NCI-H1048 (cell line): ENCODE measurements around the gene KLHL29.

Experiments used
- DNase-seq: peaks from one replicate; lab custom pipeline; 2025; lab: John Stamatoyannopoulos, UW

The KLHL29 gene

GRCh38 chr2:23593752-23594459 lies 208.9 kb downstream of the KLHL29 start:
- no peak for DNase-seq

GRCh38 chr2:23594460-23594825 lies 209.5 kb downstream of the KLHL29 start:
- DNase-seq: no peak

GRCh38 chr2:23595021-23595420 lies 210.0 kb downstream of the KLHL29 start:
- DNase-seq: no peak

GRCh38 chr2:23595601-23596251 lies 210.7 kb downstream of the KLHL29 start:
- no peak for DNase-seq

DNA sequence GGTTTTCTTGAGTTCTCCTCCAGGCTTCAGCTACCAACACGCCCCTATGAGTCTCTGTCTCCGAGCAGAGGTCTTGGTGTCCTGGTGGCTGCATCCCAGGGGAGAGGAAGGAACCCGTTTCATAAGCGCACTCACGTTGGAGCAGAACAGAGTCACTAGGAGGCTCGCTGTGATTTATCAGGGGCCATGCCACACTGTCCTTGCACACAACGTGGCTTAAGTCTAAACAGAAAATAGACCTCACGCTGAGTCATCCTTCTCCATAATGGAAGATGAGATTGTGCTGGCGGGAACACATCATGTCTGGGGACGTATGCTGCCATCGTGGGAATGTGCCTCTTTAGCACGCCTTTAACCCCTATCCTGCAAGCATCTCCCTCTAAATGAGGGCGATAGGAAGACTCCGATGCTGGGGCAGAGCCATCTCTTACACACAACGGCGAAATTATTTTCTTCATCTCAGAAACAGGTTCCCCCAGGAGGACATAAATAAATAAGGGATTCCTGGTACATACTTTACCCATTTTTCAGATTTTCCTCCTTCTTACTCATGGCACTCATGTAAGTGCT lies 211.4 kb downstream of the KLHL29 start:
- DNase-seq: no peak

GRCh38 chr2:23597687-23598086 lies 212.7 kb downstream of the KLHL29 start:
- no peak for DNase-seq

DNA sequence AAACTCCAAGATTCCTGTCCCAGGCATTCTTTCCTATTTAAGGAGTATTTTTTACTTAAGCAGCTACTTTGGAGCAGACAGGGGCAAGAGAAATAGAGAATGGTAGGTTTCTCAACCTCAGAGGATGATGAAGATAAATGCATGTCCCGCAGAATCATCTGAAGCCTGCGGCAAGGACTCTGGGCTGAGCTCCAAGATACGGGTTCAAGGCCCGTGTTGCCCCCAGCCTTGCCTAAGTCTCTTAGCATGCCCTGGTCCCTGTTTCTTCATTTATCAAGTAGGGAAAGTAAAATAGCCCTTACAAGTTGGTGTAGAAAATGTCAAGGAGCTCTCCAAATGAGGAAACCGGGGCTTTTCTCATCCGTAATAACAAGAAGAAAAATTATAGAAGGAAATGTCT lies 214.0 kb downstream of the KLHL29 start:
- DNase-seq: no peak

DNA sequence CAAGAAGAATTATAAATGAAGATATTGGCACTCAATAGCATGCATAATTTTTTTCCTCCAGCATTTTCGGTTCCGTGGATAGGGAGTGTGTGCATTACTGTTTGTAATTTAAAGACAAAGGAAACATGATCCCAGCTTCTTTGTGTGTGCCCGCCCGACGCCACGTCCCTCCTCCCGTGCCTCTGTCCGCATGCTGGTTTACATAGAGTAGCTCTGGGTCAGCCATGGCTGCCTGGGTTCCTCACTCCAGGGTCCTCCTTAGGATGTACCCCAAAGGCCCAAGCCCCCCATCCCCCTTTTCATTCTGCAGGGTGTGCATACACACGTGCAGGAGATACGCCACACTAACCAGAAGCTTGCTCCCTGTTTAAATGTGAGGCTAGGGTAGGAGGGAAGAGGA lies 214.7 kb downstream of the KLHL29 start:
- DNase-seq: no peak

GRCh38 chr2:23600346-23600745 lies 215.4 kb downstream of the KLHL29 start:
- DNase-seq: no peak

DNA sequence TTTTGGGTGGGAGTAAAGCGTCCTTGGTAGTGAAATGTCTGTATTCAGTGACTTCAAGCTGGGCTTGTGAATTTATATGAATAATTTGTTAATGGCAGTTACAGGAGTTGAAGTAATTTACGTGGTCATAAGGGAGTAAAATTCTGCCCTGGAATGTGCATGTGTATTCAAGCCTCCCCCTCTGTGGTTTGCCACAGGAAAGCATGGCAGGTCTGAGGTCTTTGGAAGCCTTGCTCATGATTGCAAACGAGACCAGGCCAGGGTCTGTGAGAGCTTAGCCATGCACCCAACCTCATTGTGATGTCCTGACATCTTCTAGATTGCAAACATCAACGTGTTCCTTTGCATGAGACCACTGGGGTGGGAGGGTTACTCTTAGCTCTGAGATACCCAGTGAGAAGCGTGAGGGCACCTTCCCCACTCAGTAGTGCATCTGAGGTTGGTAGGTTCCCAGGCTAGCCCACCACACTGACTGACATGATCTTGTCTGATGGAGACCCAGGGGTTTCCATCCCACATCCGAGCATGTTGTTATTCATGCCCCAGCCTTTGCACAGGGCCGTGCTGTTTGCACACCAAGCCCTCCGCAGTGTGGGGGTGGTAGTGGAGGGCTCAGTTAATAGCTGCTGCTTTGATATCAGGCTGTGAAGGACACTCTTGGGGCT lies 216.5 kb downstream of the KLHL29 start:
- no peak for DNase-seq

DNA sequence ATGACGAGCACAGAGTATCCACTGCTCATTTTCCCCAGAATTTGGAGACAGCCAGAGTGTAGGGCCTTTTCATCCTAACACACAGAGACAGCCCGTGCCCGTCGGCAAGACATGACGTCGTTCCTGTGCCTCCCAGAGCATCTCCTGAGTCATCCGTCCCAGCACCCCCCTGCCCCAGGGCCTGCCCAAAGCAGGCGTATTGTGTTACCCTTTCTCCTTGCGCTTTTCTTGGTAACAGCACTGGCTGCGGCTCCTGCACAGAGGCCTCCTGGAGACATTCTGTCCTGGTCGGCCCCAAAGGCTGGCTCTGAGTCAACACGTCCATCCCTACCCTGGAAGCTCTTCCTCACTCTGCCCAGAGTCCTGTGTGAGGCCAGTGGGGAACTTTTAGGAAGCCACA lies 217.1 kb downstream of the KLHL29 start:
- DNase-seq: no peak

DNA sequence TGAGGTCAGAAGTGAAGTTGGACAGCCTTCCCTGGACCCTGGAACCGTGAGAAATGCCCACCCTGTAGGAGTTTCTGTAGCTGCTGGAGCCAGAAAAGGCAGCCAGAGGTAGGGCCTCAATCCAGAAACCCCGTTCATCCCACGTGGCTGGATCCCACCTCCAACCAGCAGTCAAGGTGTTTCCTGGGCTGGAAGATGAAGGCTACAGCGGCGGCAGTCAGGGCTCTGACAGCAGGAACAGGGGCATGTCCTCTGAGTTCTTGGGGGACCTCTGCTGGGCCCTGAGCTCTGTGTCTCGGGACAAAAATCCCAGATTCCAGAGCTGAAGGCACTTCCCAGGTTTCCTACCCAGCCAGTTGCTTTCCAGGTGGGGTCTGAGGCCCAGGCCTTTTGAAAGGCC lies 218.2 kb downstream of the KLHL29 start:
- DNase-seq: no peak

- no peak for DNase-seq
These were observed 218.6 kb downstream of the KLHL29 start for GRCh38 chr2:23603581-23603980.

DNA sequence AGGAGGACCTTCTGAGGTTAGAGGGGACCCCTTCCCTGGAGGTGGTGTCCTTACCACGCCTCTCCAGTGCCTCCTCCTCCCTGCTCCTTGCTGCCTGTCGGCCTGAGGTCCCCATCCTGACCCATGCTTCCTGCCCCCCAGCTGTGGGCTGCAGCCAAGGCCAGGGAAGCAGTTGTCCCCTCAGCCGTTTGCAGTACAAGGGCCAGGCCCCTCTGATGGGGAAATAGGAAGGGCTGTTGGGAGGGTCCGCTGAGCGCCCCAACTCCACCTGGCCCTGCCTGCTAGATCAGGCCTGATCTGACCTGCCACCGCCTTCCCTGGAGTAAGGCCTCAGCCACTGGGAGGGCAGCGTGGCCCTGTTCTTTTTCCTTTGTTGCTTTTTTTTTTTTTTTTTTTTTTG lies 219.8 kb downstream of the KLHL29 start:
- DNase-seq: no peak

- DNase-seq: no peak
These were observed 220.3 kb downstream of the KLHL29 start for GRCh38 chr2:23605236-23605635.

DNA sequence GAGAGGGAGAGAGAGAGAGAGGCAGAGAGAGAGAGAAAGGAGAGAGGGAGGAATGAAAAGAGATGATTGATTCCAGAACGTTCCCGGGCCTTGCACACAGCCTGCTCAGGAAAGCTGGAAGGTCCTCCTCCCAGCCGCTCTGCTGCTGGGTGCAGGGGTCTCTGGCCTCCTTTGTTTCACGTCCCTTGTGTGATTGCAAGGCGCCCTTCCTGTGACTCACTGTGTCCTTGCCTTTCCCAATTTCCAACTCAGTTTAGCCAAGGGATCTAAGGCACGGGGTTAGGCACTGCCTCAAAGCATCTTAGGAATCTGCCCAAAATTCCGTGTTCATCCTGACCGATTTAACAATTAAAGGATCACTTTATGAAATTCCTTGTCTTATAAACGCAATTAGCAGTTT lies 221.2 kb downstream of the KLHL29 start:
- no peak for DNase-seq

- no peak for DNase-seq
These were observed 222.0 kb downstream of the KLHL29 start for GRCh38 chr2:23606968-23607367.

DNA sequence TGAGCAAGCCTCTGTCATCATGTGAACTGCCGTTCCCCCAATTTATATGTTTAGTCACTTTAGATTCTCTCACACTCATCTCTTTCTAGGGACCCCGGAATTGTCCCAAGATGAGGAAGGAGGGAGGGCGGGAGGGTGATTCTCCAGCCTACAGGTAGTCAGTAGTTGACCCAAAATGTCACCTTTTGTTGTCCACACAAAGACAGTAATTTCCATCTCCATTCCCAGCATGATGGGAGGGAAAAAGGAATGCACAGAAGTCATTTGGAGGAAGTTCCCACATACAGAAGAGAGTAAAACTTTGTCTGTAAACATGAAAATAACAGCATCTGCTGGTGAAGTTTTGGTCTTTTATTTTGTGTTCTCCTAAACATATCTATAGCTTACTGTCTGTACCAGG lies 222.9 kb downstream of the KLHL29 start:
- no peak for DNase-seq

GRCh38 chr2:23609254-23609653 lies 224.3 kb downstream of the KLHL29 start:
- no peak for DNase-seq

GRCh38 chr2:23611839-23612238 lies 226.9 kb downstream of the KLHL29 start:
- no peak for DNase-seq

- no peak for DNase-seq
These were observed 229.7 kb downstream of the KLHL29 start for GRCh38 chr2:23614701-23615100.

DNA sequence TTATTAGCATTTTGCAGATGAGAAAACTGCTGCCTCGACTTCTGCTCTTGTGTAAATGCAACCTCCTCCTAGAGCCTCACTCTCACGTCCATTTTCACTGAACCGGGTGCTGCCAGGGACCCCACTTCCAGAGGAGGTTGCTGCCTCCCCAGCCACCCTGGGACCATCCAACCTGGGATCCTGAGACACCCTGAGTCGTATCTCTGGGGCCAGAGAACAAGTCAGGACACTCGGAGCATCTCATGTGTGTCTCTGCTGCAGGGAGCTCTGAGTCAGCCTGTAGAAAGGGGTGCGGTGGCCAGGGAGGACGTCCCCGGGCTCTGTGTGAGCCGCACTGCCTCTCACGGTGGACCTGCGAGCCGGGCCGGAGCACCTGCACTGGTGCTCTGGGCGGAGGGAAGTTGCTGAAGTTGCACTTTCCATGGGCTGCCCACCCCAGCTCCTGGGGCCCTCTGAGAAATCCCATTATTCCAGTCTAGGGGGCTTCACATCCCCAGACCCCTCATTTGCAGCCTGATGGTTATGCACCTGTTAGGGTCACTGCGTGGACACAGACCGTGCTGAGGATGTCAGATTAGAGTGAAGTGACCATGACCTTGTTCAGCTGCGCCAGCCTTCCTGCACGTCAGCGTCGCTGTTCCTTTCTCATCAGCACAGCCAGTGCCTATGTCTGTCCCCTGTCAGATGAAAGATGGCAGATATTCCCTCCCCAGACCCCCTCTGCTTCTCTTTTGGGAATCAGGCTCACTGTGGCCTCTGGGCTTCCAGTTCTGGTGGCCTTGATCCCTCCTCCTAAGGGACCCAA lies 230.4 kb downstream of the KLHL29 start:
- no peak for DNase-seq
